GM12873 (cell line): Measurements from ENCODE around the gene SLC16A8.

Experiments used
- CTCF ChIP-seq: IDR thresholded peaks from 2 replicates; pipeline ENCODE4 v1.5.1; 2012; ENCODE audit warnings: low read depth, mild to moderate bottlenecking, moderate library complexity, low read length, control low read depth; ENCODE audit not compliant: insufficient read depth; ENCODE audit errors: missing control alignments

Gene SLC16A8

DNA sequence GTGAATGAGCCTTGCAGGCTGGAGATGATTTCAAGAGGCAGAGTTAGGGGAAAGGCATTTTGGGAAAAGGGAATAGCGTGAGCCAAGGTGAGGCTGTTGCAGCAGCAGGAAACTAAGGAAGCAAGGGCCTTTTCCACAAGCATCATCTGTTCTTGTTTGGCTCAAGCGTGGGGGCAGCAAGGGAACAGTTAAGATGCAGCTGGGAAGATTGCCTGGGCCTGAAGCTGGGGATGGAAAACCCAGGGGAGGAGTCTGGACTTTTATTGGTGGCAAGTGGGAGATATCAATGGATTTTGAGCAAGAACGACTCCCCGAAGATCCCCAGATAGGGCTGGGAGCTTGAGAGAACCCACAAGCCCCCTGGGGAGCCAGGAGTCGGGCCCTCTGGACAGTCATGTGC, 54.1 kb downstream of the SLC16A8 start:
- TF ChIP-seq CTCF, result no peak

GRCh38 chr22:38029370-38029769, 54.6 kb downstream of the SLC16A8 start:
- no peak for TF ChIP-seq CTCF

DNA sequence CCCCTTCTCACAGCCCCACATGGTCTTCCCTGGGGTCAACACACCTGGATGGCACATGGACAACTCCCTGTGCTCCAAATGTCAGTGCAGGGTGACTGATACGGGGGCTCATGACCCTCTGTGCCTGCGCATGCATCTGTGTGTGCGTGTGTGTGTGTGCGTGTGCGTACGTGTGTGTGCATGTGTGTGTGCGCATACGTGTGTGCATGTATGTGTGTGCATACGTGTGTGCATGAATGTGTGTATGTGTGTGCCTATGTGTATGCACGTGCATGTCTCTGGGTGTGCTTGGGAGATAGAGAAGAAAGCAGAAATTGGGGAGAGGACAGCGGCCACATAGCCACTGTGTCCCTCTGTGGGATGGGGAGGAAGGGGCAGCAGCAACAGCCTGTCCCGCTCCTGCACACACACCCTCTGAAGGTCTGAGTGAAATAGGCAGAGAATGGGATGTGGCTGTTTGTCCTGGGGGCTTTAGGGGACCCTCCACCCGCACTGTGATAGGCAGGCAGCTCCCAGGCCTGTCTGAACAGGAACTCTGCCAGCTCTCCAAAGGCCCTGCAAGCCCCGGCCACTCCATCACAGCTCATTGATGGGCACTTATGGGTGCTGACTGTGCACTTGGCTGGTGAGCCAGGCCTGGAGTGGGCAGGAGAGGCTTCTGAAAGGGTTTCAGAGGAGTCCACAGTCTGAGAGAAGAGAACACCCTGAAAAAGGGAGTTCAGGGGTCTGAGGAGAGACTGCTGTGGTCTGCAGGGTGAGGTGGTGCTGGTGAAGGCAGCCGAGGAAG, 55.4 kb downstream of the SLC16A8 start:
- TF ChIP-seq CTCF, result no peak
